ENCODE measurements around the gene CNTF. TPM values are rescaled to one million over a fixed set of nuclear protein-coding genes. Genes with fewer than 3 reads are reported as not detected.

Gene CNTF
- total and polyA plus RNA-seq, 10 of the 15 experiments (the other 5 are each of a cell fraction or from before 2014, with no cell fraction given) = 0.16 to 2.3 (median 0.73) TPM

DNA sequence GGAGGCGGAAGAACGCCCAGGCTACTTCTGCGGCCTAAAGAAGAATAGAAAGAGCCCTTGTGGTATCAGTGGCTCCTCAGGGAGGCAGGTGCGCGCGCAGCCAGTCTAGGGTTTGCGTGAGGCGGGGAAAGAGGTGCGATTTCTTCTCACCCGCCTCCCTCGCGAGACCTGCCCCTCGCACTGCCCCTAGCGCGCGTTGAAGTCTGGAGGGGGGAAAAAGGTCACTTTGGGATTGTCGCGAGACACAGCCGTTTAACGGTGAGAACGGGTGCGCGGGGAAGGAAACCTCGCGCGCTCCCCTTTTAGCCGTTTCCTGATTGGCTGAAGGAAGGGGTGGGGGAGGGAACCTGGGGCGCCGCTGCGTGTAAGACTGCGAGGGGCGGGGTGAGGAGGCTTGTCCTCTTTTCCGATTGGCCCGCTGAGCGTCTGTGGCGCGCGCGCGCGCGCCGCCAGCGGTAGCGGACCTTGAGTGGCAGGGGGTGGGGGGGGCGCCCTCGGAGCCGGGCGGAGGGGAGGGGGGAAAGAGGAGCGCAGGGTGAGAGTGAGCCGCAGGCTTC lies 43.8 kb upstream of the CNTF start, which contains the start of gene ZFP91 (continued):
- TF ChIP-seq PML (IDR thresholded peaks at IDR 0.05; ENCODE audit: low read length) (no peak; the same call in none of the 2 replicates), DPF2 (IDR thresholded peaks at IDR 0.05) (no peak), CHD1 (IDR thresholded peaks at IDR 0.05; ENCODE audit: low read depth, low read length) (peak; percentile 93)

DNA sequence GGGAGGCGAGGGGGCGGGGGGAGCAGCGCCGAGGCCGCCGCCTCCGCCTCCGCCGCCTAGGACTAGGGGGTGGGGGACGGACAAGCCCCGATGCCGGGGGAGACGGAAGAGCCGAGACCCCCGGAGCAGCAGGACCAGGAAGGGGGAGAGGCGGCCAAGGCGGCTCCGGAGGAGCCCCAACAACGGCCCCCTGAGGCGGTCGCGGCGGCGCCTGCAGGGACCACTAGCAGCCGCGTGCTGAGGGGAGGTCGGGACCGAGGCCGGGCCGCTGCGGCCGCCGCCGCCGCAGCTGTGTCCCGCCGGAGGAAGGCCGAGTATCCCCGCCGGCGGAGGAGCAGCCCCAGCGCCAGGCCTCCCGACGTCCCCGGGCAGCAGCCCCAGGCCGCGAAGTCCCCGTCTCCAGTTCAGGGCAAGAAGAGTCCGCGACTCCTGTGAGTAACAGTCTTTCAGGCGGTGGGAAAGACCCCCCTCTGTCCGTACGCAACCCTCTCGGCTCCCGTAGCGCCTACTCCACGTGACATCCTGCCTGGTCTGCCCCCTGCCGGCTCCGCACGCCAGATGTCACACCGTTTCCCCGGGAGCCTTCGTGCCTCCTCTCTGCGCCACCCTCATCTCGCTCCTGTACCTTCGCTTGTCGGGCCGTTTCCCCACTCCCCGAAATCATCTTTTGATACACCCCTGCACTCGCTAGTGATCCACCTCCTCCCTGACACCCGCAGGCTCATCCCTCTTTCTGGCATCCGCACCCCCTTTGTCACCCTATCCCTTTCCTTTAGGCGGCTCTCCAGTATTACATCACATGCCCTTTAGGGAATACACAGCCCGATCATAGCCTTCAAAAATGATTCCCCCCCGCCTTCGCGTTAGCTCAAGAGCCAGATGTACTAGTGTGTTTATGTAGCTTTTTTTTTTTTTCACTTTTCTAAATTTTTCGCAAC lies 43.0 kb upstream of the CNTF start:
- Histone ChIP-seq H3K4me1 (ENCODE audit: control insufficient read depth, insufficient read depth, low read length) (peaks cover 12% of the 10 kb centered on the region), H3K27ac (ENCODE audit: control insufficient read depth, insufficient read depth) (peak overlapping the region; percentile 98), H3K36me3 (ENCODE audit: control insufficient read depth in 2 of 2, insufficient read depth in 2 of 2, low read length in 1 of 2) (no peaks in the 10 kb centered on the region; a peak in 1 of 4 replicates), H3K4me2 (ENCODE audit: control insufficient read depth, insufficient read depth) (peak overlapping the region; percentile 24), H3K9me3 (replicated peaks; ENCODE audit: control insufficient read depth, insufficient read depth, low read length) (no peaks in the 10 kb centered on the region), H3K79me2 (ENCODE audit: control insufficient read depth, insufficient read depth, low read length) (peaks cover 81% of the 10 kb centered on the region), H4K20me1 (ENCODE audit: control insufficient read depth, insufficient read depth) (no peaks in the 10 kb centered on the region), H3K4me3 (peak overlapping the region; percentile 82), H2AFZ (ENCODE audit: control insufficient read depth, low read depth, low read length) (peak overlapping the region; percentile 48), H3K27me3 (replicated peaks in 1 of 2; ENCODE audit: control insufficient read depth in 2 of 2, insufficient read depth in 2 of 2, low read length in 1 of 2) (no peaks in the 10 kb centered on the region), H3K9ac (ENCODE audit: control insufficient read depth, insufficient read depth, low read length) (peak overlapping the region; percentile 97)
- under 1% methylated on average over 43 of the region's 78 CpGs for WGBS (ENCODE audit: insufficient coverage, insufficient replicate concordance, low lambda C conversion rate, missing lambda C conversion rate)
- BruUV-seq (replicated peaks) = no TSS peak
- POLR2A ChIA-PET = interaction anchor here (0.6 kb wide), 1 partner anchor 9 kb away, joined by 3 read pairs; no protein-coding TSS in a partner anchor
- ATAC-seq = peak; percentile 52
- DNase-seq (ENCODE audit: low read depth, low spot score) = no peak
- peak; percentile 31 for FAIRE-seq
- SMC1A ChIA-PET (ENCODE audit: uncharacterized antibody, unreplicated experiment) = interaction anchor here (0.6 to 2.4 kb wide), 4 partner anchors 9 to 50 kb away, joined by 3 to 8 read pairs (median 5); no protein-coding TSS in a partner anchor
- intact Hi-C loops (cut with micrococcal nuclease; ENCODE audit: unreplicated experiment) = loop anchor here (2.0 to 10.0 kb wide), 9 partner anchors 67 to 975 kb away; partner anchors contain the start of genes FAM111A, FAM111B and MPEG1
- RAD21 ChIA-PET (ENCODE audit: unreplicated experiment) = no interaction called here
- CTCF ChIA-PET = interaction anchor here (1.0 to 10.4 kb wide), 5 partner anchors 11 to 68 kb away, joined by 3 to 110 read pairs (median 4); no protein-coding TSS in a partner anchor
- in situ Hi-C loops (cut with MboI) = loop anchor here (5.0 to 25.0 kb wide), 5 partner anchors 525 to 1242 kb away; partner anchors contain the start of genes FAM111B, P2RX3, PATL1 and SSRP1
- TF ChIP-seq DPF2 (IDR thresholded peaks at IDR 0.05) (peak; percentile 92), POU2F2 (IDR thresholded peaks at IDR 0.05; ENCODE audit: borderline replicate concordance, low read depth, low read length) (peak; percentile 86; the same call in 2 of the 3 replicates), RUNX3 (IDR thresholded peaks at IDR 0.05; ENCODE audit: low read length) (peak; percentile 63), EP300 (IDR thresholded peaks at IDR 0.05; ENCODE audit: borderline replicate concordance in 1 of 2, control insufficient read depth in 1 of 2, low read depth in 2 of 2, low read length in 2 of 2) (peak in 1 of 2 experiments; percentile 55; a peak in 1 of 4 replicates), RAD21 (IDR thresholded peaks at IDR 0.05; ENCODE audit: insufficient read depth, low read depth, low read length) (peak; percentile 24; the same call in 1 of the 2 replicates), NRF1 (conservative IDR thresholded peaks at IDR 0.05; ENCODE audit: low read depth, low read length) (no peak), TCF3 (IDR thresholded peaks at IDR 0.05; ENCODE audit: borderline replicate concordance, insufficient read depth, low read depth, low read length) (peak; percentile 78), NR2C2 (IDR thresholded peaks at IDR 0.05; ENCODE audit: borderline replicate concordance, control insufficient read depth, insufficient read length, low read depth) (no peak), MEF2B (IDR thresholded peaks at IDR 0.05; ENCODE audit: partially characterized antibody, poor library complexity, severe bottlenecking) (peak; percentile 69), GABPA (IDR thresholded peaks at IDR 0.05; ENCODE audit: low read depth) (peak; percentile 38; the same call in 1 of the 2 replicates), SMARCA5 (IDR thresholded peaks at IDR 0.05) (peak; percentile 92), ZBTB40 (IDR thresholded peaks at IDR 0.05; ENCODE audit: borderline replicate concordance) (peak; percentile 22; the same call in 1 of the 2 replicates), POLR2A (IDR thresholded peaks at IDR 0.05; ENCODE audit: low read depth, low read length) (peak; percentile 79), RCOR1 (conservative IDR thresholded peaks at IDR 0.05; ENCODE audit: low read depth, low read length) (0 out of 2 replicates have a peak, but pooled peaks have one; percentile 22)

Measured in GM12878 (cell line).